GM06990 (cell line): Measurements from ENCODE around the gene IAH1.
"Not testable (repeated sequence)": the region's sequence is repeated elsewhere in the genome, so short reads cannot be mapped to it uniquely, and the experiment has no call there.

Source experiments
- DNase-seq: peaks from one replicate; pipeline ENCODE4 v3.0.0-alpha.2; 2011; ENCODE audit not compliant: insufficient read length; ENCODE audit errors: extremely low read depth
- H3K27me3 ChIP-seq: replicated peaks from 2 replicates; pipeline ENCODE4 v1.6.0; 2011; ENCODE audit warnings: low read length; ENCODE audit not compliant: control insufficient read depth, insufficient read depth
- H3K36me3 ChIP-seq: 2 replicates; pipeline ENCODE4 v1.5.1; 2011; ENCODE audit warnings: low read length; ENCODE audit not compliant: control insufficient read depth, insufficient read depth
- H3K4me3 ChIP-seq: replicated peaks from 2 replicates; pipeline ENCODE4 v1.5.1; 2011; ENCODE audit warnings: low read depth, mild to moderate bottlenecking, control low read depth, low read length
- CTCF ChIP-seq: IDR thresholded peaks from 2 replicates; pipeline ENCODE4 v1.5.1; 2011; ENCODE audit warnings: low read length, control low read depth, mild to moderate bottlenecking, inconsistent platforms; ENCODE audit not compliant: insufficient read depth, poor library complexity, severe bottlenecking

Gene IAH1

GRCh38 chr2:9494081-9494480 lies 19.7 kb downstream of the IAH1 start:
- DNase-seq: no peak
- no peak overlapping the region for H3K4me3 ChIP-seq
- H3K27me3 ChIP-seq: no peaks in the 10 kb centered on the region
- H3K36me3 ChIP-seq: peaks cover 35% of the 10 kb centered on the region
- no peak for TF ChIP-seq CTCF

- Histone ChIP-seq H3K4me3 (no peak overlapping the region), H3K27me3 (no peaks in the 10 kb centered on the region), H3K36me3 (peaks cover 22% of the 10 kb centered on the region)
- TF ChIP-seq CTCF: no peak
- no peak for DNase-seq
These were observed 22.7 kb downstream of the IAH1 start for GRCh38 chr2:9497017-9497416.

- Histone ChIP-seq H3K27me3 (no peaks in the 10 kb centered on the region), H3K4me3 (no peak overlapping the region), H3K36me3 (peaks cover 23% of the 10 kb centered on the region)
- TF ChIP-seq CTCF: no peak
- DNase-seq: no peak
These were observed 23.9 kb downstream of the IAH1 start for GRCh38 chr2:9498210-9498609.

- TF ChIP-seq CTCF: no peak
- peaks cover 15% of the 10 kb centered on the region for H3K36me3 ChIP-seq
- no peaks in the 10 kb centered on the region for H3K27me3 ChIP-seq
- no peak for DNase-seq
- no peak overlapping the region for H3K4me3 ChIP-seq
These were observed 34.6 kb downstream of the IAH1 start for GRCh38 chr2:9508931-9509330.

- peaks cover 18% of the 10 kb centered on the region for H3K36me3 ChIP-seq
- H3K4me3 ChIP-seq, DNase-seq, H3K27me3 ChIP-seq: not testable (repeated sequence)
These were observed 39.6 kb downstream of the IAH1 start for GRCh38 chr2:9513946-9514345.

- H3K27me3 ChIP-seq: no peaks in the 10 kb centered on the region
These were observed 42.9 kb downstream of the IAH1 start for GRCh38 chr2:9517118-9517782.

More at GRCh38 chr2:9517118-9517782, 42.9 kb downstream of the IAH1 start:
- no peak for TF ChIP-seq CTCF
- Histone ChIP-seq H3K4me3 (no peak overlapping the region), H3K36me3 (peaks cover 17% of the 10 kb centered on the region)
- DNase-seq: no peak
